IMR-90 (cell line): ENCODE measurements around the gene CLUH. TPM values are rescaled to one million over a fixed set of nuclear protein-coding genes. Genes with fewer than 3 reads are reported as not detected.

Experiments
- ATAC-seq: fragments of 200-7000 bp; cut with Tn5 transposase; 2 replicates; pipeline ENCODE4 v1.9.1; 2020; ENCODE audit warnings: low read depth, mild to moderate bottlenecking, moderate library complexity
- BruUV-seq: library from RNA; stranded (reverse); fragments of 400-500 nt; replicated peaks from 2 replicates; lab custom pipeline; 2021; lab: Mats Ljungman, UMichigan
- CTCF ChIA-PET: fragments of 300-600 bp; formaldehyde crosslinking; extraction: SDS; loops from one replicate; lab custom pipeline; 2021; ENCODE audit warnings: antibody characterized with exemption; lab: Yijun Ruan, JAX
- POLR2A ChIA-PET: fragments of 300-600 bp; sonication (Branson Sonifier 250); formaldehyde crosslinking; loops from one replicate; lab custom pipeline; 2022; ENCODE audit warnings: antibody characterized with exemption; ENCODE audit not compliant: unreplicated experiment; lab: Charles Lee
- DNase-seq: peaks from one replicate; pipeline ENCODE4 v3.0.0; 2013
- H2AFZ ChIP-seq: replicated peaks from 2 replicates; pipeline ENCODE3; 2013; ENCODE audit warnings: low read length, mild to moderate bottlenecking; ENCODE audit not compliant: poor library complexity
- H2AK5ac ChIP-seq: 2 replicates; pipeline ENCODE4 v1.6.1; 2013; ENCODE audit warnings: low read depth, low read length, inconsistent platforms
- H2AK9ac ChIP-seq: replicated peaks from 2 replicates; pipeline ENCODE3; 2013; ENCODE audit warnings: mild to moderate bottlenecking, low read depth, low read length, moderate library complexity; ENCODE audit not compliant: poor library complexity
- H2BK120ac ChIP-seq: 2 replicates; pipeline ENCODE4 v1.6.1; 2013; ENCODE audit warnings: low read depth, low read length, inconsistent platforms
- H2BK15ac ChIP-seq: 3 replicates; pipeline ENCODE4 v1.6.1; 2013; ENCODE audit warnings: low read depth, low read length, inconsistent platforms
- H2BK20ac ChIP-seq: 2 replicates; pipeline ENCODE4 v1.6.1; 2013; ENCODE audit warnings: low read depth, mild to moderate bottlenecking, inconsistent platforms, low read length, moderate library complexity
- H2BK5ac ChIP-seq: 2 replicates; pipeline ENCODE4 v1.6.1; 2013; ENCODE audit warnings: mild to moderate bottlenecking, low read depth, low read length, inconsistent platforms; ENCODE audit not compliant: poor library complexity, severe bottlenecking
- H3K14ac ChIP-seq: replicated peaks from 2 replicates; pipeline ENCODE4 v1.6.1; 2013; ENCODE audit warnings: low read depth, low read length, inconsistent platforms
- H3K18ac ChIP-seq: 2 replicates; pipeline ENCODE4 v1.6.1; 2013; ENCODE audit warnings: low read depth, low read length, control low read depth
- H3K23ac ChIP-seq: 2 replicates; pipeline ENCODE4 v1.6.1; 2013; ENCODE audit warnings: low read depth, low read length, inconsistent platforms
- H3K27ac ChIP-seq: 2 replicates; pipeline ENCODE4 v1.5.1; 2013; ENCODE audit warnings: mild to moderate bottlenecking, control low read depth, low read length; ENCODE audit not compliant: insufficient read depth
- H3K27me3 ChIP-seq: 2 replicates; pipeline ENCODE4 v1.6.1; 2013; ENCODE audit warnings: low read length; ENCODE audit not compliant: control insufficient read depth, insufficient read depth
- H3K36me3 ChIP-seq: 2 replicates; pipeline ENCODE4 v1.6.1; 2013; ENCODE audit warnings: low read length, mixed read lengths; ENCODE audit not compliant: control insufficient read depth, insufficient read depth
- H3K4ac ChIP-seq: 2 replicates; pipeline ENCODE4 v1.6.1; 2013; ENCODE audit warnings: low read depth, low read length, inconsistent platforms
- H3K4me1 ChIP-seq: 2 replicates; pipeline ENCODE4 v1.6.1; 2013; ENCODE audit warnings: low read length, mixed read lengths; ENCODE audit not compliant: control insufficient read depth, insufficient read depth
- H3K4me2 ChIP-seq: 2 replicates; pipeline ENCODE4 v1.6.1; 2013; ENCODE audit warnings: low read depth, mild to moderate bottlenecking, control low read depth, low read length, moderate library complexity
- H3K4me3 ChIP-seq: 2 replicates; pipeline ENCODE4 v1.5.1; 2013; ENCODE audit warnings: low read depth, mild to moderate bottlenecking, control low read depth, low read length, moderate library complexity; ENCODE audit not compliant: insufficient read depth
- H3K56ac ChIP-seq: 2 replicates; pipeline ENCODE4 v1.6.1; 2013; ENCODE audit warnings: low read length, inconsistent platforms; ENCODE audit not compliant: insufficient read depth; ENCODE audit errors: extremely low read depth
- H3K79me1 ChIP-seq, 2 experiments: 2 replicates each; pipeline ENCODE4 v1.6.1; 2013; ENCODE audit warnings: low read length in 2 of 2, inconsistent platforms in 1 of 2, low read depth in 1 of 2
- H3K9ac ChIP-seq: 2 replicates; pipeline ENCODE4 v1.6.1; 2013; ENCODE audit warnings: low read depth, low read length, control low read depth
- H3K9me1 ChIP-seq: 2 replicates; pipeline ENCODE4 v1.6.1; 2013; ENCODE audit warnings: low read length, inconsistent platforms; ENCODE audit not compliant: insufficient read depth
- H3K9me3 ChIP-seq: 2 replicates; pipeline ENCODE4 v1.6.1; 2013; ENCODE audit warnings: low read length; ENCODE audit not compliant: control insufficient read depth, insufficient read depth
- H4K20me1 ChIP-seq: 2 replicates; pipeline ENCODE4 v1.6.1; 2013; ENCODE audit warnings: low read length, inconsistent platforms; ENCODE audit not compliant: insufficient read depth
- H4K5ac ChIP-seq: 2 replicates; pipeline ENCODE4 v1.6.1; 2013; ENCODE audit warnings: mild to moderate bottlenecking, low read depth, low read length, control low read depth
- H4K8ac ChIP-seq, 2 experiments: 2 replicates each; pipeline ENCODE4 v1.6.1; 2013; ENCODE audit warnings: low read depth in 2 of 2, low read length in 2 of 2, control low read depth in 1 of 2, inconsistent platforms in 1 of 2
- H4K91ac ChIP-seq: 2 replicates; pipeline ENCODE4 v1.6.1; 2013; ENCODE audit warnings: low read depth, low read length, inconsistent platforms; ENCODE audit not compliant: insufficient read depth
- BHLHE40 ChIP-seq: fragments of 150-350 bp; IDR thresholded peaks from 2 replicates; pipeline ENCODE4 v1.6.1; 2016; ENCODE audit warnings: mild to moderate bottlenecking, low read depth, low read length
- CEBPB ChIP-seq: IDR thresholded peaks from 2 replicates; pipeline ENCODE4 v1.6.1; 2012; ENCODE audit warnings: low read depth, low read length, improper control_type of control experiment
- CHD1 ChIP-seq: IDR thresholded peaks from 2 replicates; pipeline ENCODE4 v1.6.1; 2012; ENCODE audit warnings: low read depth, low read length, improper control_type of control experiment
- CTCF ChIP-seq: conservative IDR thresholded peaks from 2 replicates; pipeline ENCODE4 v1.5.1; 2012; ENCODE audit warnings: mild to moderate bottlenecking, low read depth, low read length, improper control_type of control experiment
- FOS ChIP-seq: fragments of 150-350 bp; IDR thresholded peaks from 2 replicates; pipeline ENCODE4 v1.6.1; 2016; ENCODE audit warnings: low read depth, low read length
- MXI1 ChIP-seq: IDR thresholded peaks from 2 replicates; pipeline ENCODE4 v1.6.1; 2012; ENCODE audit warnings: low read depth, mild to moderate bottlenecking, low read length, moderate library complexity, borderline replicate concordance
- NFE2L2 ChIP-seq: fragments of 150-350 bp; IDR thresholded peaks from 2 replicates; pipeline ENCODE4 v1.6.1; 2016; ENCODE audit warnings: low read depth, mild to moderate bottlenecking, low read length
- POLR2A ChIP-seq: IDR thresholded peaks from 2 replicates; pipeline ENCODE4 v1.6.1; 2012; ENCODE audit warnings: mild to moderate bottlenecking, low read depth, low read length
- RAD21 ChIP-seq: IDR thresholded peaks from 2 replicates; pipeline ENCODE4 v1.6.1; 2012; ENCODE audit warnings: low read length, improper control_type of control experiment
- RCOR1 ChIP-seq: IDR thresholded peaks from 2 replicates; pipeline ENCODE4 v1.6.1; 2012; ENCODE audit warnings: mild to moderate bottlenecking, low read length, improper control_type of control experiment; ENCODE audit not compliant: insufficient replicate concordance
- RFX5 ChIP-seq: IDR thresholded peaks from 2 replicates; pipeline ENCODE4 v1.8.0; 2012; ENCODE audit warnings: low read depth, mild to moderate bottlenecking, low read length, moderate library complexity
- SMC3 ChIP-seq: fragments of 150-350 bp; IDR thresholded peaks from 2 replicates; pipeline ENCODE4 v1.6.1; 2016; ENCODE audit warnings: low read depth, mild to moderate bottlenecking, antibody characterized with exemption, low read length, moderate library complexity
- USF2 ChIP-seq: fragments of 150-350 bp; IDR thresholded peaks from 2 replicates; pipeline ENCODE4 v1.6.1; 2017; ENCODE audit warnings: mild to moderate bottlenecking, antibody characterized with exemption, low read length, low read depth
- WGBS, 2 experiments: methylation state at CpG; one replicate each; pipeline versions ENCODE4 v1.1.5 to v1.1.7; 2013; ENCODE audit warnings: missing lambda C conversion rate in 2 of 2; ENCODE audit not compliant: insufficient read length in 1 of 2; ENCODE audit errors: extremely low coverage in 2 of 2; 5-methylcytosine and 5-hydroxymethylcytosine counted together
- dilution Hi-C: fragments of 300-500 bp; cut with HindIII; formaldehyde crosslinking; loops from one replicate; pipeline ENCODE4 v1.14.3; 2018; ENCODE audit warnings: low sequenced_read_pairs; ENCODE audit not compliant: unreplicated experiment
- in situ Hi-C: fragments of 300-500 bp; cut with MboI; formaldehyde crosslinking; loops from 3 replicates; pipeline ENCODE4 v1.14.3; 2019; ENCODE audit warnings: low sequenced_read_pairs, inconsistent platforms, mixed read lengths
- intact Hi-C: fragments of 100-400 bp; cut with micrococcal nuclease; formaldehyde crosslinking; loops from 2 replicates; pipeline ENCODE4 v1.10.0; 2022
- polyA plus RNA-seq, 3 experiments: library from polyadenylated mRNA; depleted of rRNA; stranded (reverse); fragments of >200 nt; gene quantifications; 2 replicates each; pipeline ENCODE4 v1.2.3, GENCODE V29; 2012; ENCODE audit warnings: low replicate concordance in 1 of 3
- total RNA-seq: library from RNA; depleted of rRNA; stranded (reverse); fragments of >200 nt; gene quantifications from 2 replicates; pipeline ENCODE4 v1.2.3, GENCODE V29; 2012
- TF ChIP-seq, protein P1 (sequence below): fragments of 150-350 bp; IDR thresholded peaks from 2 replicates; pipeline ENCODE4 v1.6.1; 2016; ENCODE audit warnings: low read depth, mild to moderate bottlenecking, low read length, moderate library complexity, borderline replicate concordance

The CLUH gene
- total and polyA plus RNA-seq, 2 of the 4 experiments (the other 2 are of a cell fraction), result 12.9 to 42.0 TPM

DNA sequence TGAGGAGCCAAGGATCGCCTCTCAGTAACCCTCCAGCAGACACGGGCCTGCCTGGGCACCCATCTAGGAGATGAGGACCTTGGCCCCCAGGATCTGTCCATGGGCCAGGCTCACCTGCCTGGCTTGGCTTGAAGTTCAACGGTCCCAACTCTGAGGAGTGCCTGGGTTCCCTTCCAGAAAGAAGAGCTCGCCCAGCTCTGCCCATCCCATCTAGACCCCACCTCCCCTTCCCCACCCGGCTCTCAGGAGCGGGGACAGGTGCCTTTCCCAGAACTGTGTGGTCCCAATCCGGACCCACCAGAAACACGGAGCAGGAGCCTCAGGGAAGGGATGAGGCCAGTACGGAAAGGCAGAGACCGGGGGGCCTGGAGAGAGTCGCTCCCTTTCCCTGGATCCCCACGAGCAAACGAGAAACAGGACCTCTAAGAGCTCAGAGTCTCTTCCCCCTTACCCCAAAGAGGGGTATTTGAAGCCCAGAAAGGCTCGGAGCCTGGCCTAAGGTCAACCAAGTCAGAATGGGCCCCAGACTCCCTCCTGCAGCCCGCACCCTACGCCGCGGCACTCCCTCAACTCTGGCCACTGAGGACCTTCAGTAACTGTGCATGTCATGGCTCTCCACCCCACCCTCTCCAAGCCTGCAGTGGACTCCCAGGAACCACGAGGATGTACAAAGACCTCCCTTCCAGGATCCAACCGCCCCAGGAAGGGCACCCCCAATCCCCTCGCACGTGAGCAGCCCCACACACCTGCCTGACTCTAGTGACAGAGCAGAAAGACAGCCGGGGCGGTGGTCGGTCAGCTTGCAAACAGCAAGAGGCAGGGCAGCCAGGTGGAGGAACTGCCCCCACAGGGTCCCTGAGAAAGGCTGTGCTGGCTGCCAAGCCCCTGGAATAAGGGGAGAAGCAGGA lies 5.4 kb downstream of the CLUH start:
- H3K9me1 ChIP-seq, result peaks cover 13% of the 10 kb centered on the region
- H4K8ac ChIP-seq, result no peak overlapping the region
- DNase-seq, result no peak
- peaks cover 25% of the 10 kb centered on the region for H3K36me3 ChIP-seq
- H2BK5ac ChIP-seq, result peak overlapping the region; percentile 45
- intact Hi-C loops, result no loop called here
- dilution Hi-C loops, result no loop called here
- no peak overlapping the region for H4K5ac ChIP-seq
- no peak overlapping the region for H2AFZ ChIP-seq
- H3K18ac ChIP-seq, result no peak overlapping the region
- H4K91ac ChIP-seq, result no peak overlapping the region
- no peak overlapping the region for H2BK120ac ChIP-seq
- peak overlapping the region; percentile 44 for H3K9ac ChIP-seq
- no peak overlapping the region for H3K4me3 ChIP-seq
- H3K4me1 ChIP-seq, result peaks cover 26% of the 10 kb centered on the region
- H3K23ac ChIP-seq, result no peak overlapping the region
- H2BK20ac ChIP-seq, result no peak overlapping the region
- no TSS peak for BruUV-seq
- ChIA-PET POLR2A (no interaction called here), CTCF (no interaction called here)
- no peak for ATAC-seq
- 88% methylated on average over 7 of the region's 25 CpGs; no CpG with 5 or more reads in 1 of the 2 experiments for WGBS, 2 experiments
- H3K4ac ChIP-seq, result no peak overlapping the region; the same call in 1 of the 2 replicates
- peak overlapping the region; percentile 19; the same call in 1 of the 2 replicates for H3K27ac ChIP-seq
- H3K56ac ChIP-seq, result no peak overlapping the region
- H3K27me3 ChIP-seq, result no peaks in the 10 kb centered on the region
- peaks cover 79% of the 10 kb centered on the region for H4K20me1 ChIP-seq
- in situ Hi-C loops, result no loop called here
- peaks cover 11 to 81% of the 10 kb centered on the region in 2 experiments for H3K79me1 ChIP-seq
- H3K14ac ChIP-seq, result no peak overlapping the region
- H2AK9ac ChIP-seq, result peak overlapping the region; percentile 5
- H2BK15ac ChIP-seq, result no peak overlapping the region
- TF ChIP-seq USF2 (no peak), CHD1 (no peak), MXI1 (no peak), BHLHE40 (no peak), NFE2L2 (no peak), SMC3 (no peak), FOS (no peak), POLR2A (no peak), RCOR1 (no peak), RFX5 (no peak), RAD21 (no peak), CEBPB (no peak), CTCF (no peak)
- TF ChIP-seq, protein P1, sequence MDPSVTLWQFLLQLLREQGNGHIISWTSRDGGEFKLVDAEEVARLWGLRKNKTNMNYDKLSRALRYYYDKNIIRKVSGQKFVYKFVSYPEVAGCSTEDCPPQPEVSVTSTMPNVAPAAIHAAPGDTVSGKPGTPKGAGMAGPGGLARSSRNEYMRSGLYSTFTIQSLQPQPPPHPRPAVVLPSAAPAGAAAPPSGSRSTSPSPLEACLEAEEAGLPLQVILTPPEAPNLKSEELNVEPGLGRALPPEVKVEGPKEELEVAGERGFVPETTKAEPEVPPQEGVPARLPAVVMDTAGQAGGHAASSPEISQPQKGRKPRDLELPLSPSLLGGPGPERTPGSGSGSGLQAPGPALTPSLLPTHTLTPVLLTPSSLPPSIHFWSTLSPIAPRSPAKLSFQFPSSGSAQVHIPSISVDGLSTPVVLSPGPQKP, result no peak
- peak overlapping the region; percentile 29; the same call in 1 of the 2 replicates for H2AK5ac ChIP-seq
- H3K9me3 ChIP-seq, result no peaks in the 10 kb centered on the region
- no peak overlapping the region for H3K4me2 ChIP-seq
